Hindlimb muscle (tissue), 1 donor: ENCODE measurements around the gene SLC25A38. TPM values are rescaled to one million over a fixed set of nuclear protein-coding genes. Genes with fewer than 3 reads are reported as not detected.

Experiments
- DNase-seq: peaks from one replicate; pipeline ENCODE4 v3.0.0-alpha.2; 2013
- polyA plus RNA-seq: library from polyadenylated mRNA; unstranded; fragments of 120-200 nt; gene quantifications from one replicate; pipeline ENCODE4 v1.2.1, GENCODE V29; 2013; ENCODE audit not compliant: insufficient read length

SLC25A38 gene
- polyA plus RNA-seq, 1 donor = 18.2 TPM

DNA sequence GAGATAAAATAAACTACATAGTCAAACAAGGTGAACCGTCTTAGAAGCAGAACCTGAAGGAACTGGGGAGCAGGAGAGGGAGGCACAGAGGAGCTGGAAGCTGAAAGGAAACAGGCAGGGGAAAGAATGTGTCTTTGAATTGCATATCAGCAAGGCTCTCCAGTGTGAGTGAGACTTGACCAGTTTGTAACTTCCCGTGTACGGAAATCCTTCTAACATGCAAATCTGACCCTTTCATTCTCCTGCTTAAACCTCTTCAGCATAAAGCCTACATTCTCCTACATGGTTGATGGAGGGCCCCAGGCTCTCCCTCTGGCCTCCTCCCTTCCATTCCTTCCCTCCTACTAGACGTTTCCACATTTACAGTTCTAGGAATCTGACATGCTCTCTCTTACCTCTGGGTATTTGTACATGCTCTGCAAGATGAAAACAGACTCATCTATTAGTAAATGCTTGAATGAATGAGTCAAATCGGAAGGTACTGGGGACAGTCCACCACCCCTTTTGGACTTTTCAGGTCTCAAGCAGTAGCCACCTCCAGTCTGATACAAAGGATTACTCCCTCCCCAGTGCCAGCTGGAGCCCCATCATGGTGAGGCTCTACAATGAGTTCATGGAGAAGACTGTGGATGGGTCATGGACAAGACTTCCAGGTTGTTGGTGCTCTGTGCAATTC lies 6.1 kb upstream of the SLC25A38 start:
- no peak for DNase-seq

GRCh38 chr3:39378088-39378487 lies 5.1 kb upstream of the SLC25A38 start:
- DNase-seq = no peak

- DNase-seq = no peak
Observed at GRCh38 chr3:39378957-39379777, 4.0 kb upstream of the SLC25A38 start.

DNA sequence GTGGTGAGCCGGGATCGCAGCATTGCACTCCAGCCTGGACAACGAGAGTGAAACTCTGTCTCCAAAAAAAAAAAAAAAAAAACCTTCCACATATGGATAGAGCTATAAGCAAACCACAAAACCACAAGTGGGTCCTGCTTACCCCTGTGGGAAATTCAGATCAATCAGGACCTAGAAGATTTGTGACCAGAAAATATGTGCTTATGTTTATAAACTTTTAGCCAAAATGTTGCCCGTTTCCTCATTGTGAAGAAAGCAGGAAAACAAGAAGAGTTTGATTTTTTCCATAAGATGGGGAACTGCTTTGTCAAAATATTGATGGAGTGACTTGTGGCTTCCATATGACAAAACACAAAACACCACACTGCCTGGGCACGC lies 3.4 kb upstream of the SLC25A38 start:
- no peak for DNase-seq

DNA sequence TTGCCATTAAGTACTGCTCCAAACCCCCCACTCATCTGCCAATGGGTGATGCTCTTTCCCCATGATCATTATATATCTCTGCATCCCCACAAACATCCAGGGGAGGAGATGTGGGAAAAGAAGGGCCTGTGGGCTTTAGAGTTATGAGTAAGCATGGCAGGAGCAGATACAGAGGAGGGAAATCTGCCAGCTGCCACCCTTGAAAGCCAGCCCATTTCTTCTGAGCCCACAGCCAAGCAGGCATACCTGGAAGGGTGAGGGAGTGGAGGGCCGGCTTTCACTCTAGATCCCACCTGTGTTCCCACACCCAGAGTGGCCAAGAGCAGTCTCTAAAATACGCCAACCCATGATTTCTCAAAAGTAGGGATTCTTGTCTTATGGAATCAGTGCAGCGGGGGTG lies 1.7 kb upstream of the SLC25A38 start:
- no peak for DNase-seq

GRCh38 chr3:39383881-39384664 lies 903 bp downstream of the SLC25A38 start:
- DNase-seq = peak; percentile 93

GRCh38 chr3:39384665-39385000 lies 1.5 kb downstream of the SLC25A38 start:
- DNase-seq = no peak

DNA sequence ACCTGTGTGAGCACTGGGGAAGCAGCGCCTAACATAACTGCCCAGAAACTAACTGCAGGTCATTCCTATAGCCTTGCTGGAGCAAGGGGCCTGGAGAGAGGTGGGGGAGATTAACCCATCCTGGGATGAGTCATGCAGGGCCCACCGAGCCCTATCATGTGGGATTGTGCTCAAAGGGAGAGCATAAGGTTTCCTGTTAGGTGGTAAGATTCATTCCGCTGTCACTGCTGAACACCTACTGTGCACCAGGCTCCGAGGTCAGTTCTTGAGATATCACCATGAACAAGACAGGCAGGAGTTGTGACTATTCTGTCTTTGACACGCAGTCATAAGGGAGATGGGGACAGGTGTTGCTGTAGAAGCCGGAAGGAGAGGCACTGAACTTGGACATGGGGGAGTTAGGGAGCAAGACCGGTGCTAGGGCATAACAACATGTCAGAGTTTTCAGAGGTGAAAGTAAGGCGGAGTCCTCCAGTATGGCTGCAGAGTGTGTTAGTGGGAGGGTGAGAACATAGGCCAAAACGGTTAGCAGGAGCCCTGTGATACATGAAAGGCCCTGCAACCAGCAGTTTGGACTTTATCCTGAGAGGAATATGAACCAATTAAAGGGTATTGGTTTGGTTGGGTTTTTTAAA lies 2.4 kb downstream of the SLC25A38 start:
- DNase-seq = no peak

DNA sequence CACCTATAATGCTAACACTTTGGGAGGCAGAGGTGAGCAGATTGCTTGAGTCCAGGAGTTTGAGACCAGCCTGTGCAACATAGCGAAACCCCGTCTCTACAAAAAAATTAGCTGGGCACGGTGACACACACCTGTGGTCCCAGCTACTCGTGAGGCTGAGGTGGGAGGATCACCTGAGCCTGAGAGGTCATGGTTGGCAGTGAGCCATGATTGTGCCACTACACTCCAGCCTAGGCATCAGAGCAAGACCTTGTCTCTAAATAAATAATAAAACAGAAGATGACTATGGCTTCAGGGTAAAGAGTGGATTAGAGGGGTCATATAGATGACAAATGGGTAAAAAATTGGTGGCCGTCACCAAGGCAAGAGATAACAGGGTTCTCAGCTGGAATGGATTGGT lies 3.1 kb downstream of the SLC25A38 start:
- no peak for DNase-seq

- DNase-seq = no peak
Observed at GRCh38 chr3:39387411-39387975, 4.3 kb downstream of the SLC25A38 start.

GRCh38 chr3:39388153-39388552 lies 5.0 kb downstream of the SLC25A38 start:
- DNase-seq = no peak

DNA sequence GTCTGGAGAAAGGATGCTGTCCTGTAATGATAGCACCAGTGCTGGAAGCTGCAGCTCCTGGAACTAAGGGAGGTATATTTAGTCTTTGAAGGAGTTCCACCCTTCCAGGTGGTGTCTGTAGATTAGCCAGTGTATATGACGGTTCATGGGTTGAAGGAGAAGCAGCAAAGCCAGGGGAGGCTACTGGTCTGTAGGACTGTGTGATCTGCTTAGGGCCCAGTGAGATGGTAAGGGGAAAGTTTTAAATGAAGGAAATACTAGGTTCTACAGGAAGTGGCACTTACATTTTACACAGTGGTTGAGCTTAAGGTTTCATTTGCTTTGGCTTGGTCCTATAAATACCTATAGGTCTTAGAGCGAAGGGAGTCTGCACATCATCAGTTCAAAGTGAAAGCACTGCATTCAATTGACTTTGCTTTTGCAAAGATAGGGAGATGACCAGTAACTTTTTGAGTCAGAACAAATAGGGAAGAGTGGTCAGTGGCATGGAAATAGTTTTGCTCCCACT lies 5.6 kb downstream of the SLC25A38 start:
- no peak for DNase-seq

DNA sequence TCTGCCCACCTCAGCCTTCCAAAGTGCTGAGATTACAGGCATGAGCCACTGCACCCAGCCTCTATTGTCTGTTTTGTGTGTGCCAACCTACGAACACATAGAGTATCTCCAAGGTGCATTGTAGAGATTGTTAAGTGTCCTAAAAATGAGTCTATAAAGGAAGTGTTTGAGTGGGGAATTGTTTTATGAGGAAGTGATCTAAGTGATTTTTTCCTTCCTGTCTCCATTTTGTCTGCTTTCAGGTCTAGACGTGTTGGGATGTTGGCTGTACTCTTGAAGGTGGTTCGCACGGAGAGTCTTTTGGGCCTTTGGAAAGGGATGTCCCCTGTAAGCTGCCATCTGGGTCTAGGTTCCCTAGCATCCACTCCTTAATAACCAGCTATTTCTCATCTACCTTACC lies 7.0 kb downstream of the SLC25A38 start:
- DNase-seq = no peak

DNA sequence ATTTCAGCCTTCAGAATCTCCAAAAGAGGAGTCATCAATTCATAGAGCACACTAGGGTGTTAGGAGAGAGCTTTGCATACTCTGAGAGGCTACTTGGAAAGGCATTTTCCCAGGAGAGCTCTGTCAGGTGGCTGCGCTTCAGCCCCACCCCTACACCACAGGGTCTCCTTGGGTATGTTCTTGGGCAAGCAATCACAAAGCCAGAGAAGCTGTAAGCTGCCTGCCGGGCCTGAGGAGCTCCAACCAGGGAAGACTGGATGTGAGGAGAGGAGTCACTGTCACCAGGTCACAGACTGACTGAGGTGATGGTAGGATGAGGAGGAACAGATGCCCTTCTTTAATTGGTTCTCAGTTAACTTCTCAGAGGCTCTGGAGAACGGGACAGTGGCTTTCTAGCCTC lies 13.5 kb downstream of the SLC25A38 start:
- DNase-seq = no peak

GRCh38 chr3:39398700-39399099 lies 15.5 kb downstream of the SLC25A38 start:
- no peak for DNase-seq

DNA sequence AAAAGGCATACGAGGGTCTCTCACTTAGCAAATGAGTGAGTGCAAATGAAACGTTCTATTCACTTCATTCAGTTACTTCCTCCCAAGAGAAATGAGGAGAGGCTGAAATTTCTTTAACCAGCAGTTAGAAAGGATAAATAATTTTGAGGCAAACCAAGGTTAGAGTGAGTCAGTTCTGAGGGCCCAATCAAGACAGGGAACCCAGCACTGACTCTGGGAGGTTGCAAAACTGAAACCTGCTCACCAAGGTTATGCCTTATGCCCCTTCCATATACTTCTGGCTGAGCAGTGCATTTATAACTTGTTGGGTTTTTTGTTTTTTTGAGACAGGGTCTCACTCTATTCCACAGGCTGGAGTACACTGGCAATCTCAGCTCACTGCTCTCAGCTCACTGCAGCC lies 18.8 kb downstream of the SLC25A38 start:
- no peak for DNase-seq

DNA sequence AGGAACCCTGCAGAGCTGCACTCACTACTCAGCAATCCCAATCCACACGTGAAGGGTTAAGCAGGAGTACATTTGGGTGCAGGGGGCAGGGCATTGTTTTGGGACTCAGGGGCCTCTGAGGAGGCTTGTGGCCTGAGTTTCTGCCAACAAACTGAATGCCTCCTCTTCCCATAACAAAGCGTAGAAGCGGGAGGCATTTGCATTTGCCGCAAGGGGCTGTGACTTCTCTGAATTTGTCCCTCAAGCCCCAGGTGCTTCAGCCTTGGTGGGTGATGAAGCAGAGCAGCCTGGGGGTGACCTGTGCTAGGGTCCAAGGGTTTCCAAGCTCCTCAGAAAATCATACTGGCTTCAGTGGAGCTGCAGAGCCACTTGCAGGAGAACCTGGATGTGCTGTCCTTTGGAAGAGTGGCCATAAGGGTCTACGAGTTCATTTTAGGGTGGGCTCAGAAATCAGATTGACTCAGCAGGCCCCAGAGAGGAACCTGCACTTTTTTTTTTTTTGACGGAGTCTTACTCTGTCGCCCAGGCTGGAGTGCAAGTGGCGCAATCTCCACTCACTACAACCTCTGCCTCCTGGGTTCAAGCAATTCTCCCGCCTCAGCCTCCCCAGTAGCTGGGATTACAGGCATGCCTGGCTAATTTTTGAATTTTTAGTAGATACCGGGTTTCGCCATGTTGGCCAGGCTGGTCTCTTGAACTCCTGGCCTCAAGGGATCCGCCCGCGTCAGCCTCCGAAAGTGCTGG lies 21.9 kb downstream of the SLC25A38 start:
- DNase-seq = no peak

GRCh38 chr3:39405687-39406367 lies 22.7 kb downstream of the SLC25A38 start:
- DNase-seq = no peak

- DNase-seq = peak; percentile 95
Observed at GRCh38 chr3:39406368-39407258, 23.4 kb downstream of the SLC25A38 start, which contains the start of gene RPSA. Gene RPSA, plus strand, starts transcription at chr3:39406720. Its CDS starts 934 bp downstream, at chr3:39407654.

DNA sequence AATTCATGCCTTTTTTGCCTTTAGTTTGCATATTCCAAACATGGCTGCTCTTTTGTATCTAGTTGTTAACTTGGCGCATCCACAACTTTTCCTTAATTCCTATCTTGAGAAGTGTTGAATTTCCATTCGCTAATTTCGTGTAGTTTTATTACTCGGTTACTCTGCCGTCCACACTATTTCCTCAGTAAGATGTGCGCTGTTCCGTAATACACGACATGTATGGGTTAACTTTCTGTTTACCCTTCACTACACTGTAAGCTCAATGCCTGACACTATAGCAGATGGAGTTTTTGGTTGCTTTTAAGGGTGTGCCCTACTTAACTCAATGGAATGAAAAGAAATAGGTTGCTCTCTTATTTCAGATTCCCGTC lies 24.1 kb downstream of the SLC25A38 start:
- no peak for DNase-seq
